ENCODE data around the gene ACER3.
"Not testable (repeated sequence)": the region's sequence is repeated elsewhere in the genome, so short reads cannot be mapped to it uniquely, and the experiment has no call there.

The ACER3 gene

DNA sequence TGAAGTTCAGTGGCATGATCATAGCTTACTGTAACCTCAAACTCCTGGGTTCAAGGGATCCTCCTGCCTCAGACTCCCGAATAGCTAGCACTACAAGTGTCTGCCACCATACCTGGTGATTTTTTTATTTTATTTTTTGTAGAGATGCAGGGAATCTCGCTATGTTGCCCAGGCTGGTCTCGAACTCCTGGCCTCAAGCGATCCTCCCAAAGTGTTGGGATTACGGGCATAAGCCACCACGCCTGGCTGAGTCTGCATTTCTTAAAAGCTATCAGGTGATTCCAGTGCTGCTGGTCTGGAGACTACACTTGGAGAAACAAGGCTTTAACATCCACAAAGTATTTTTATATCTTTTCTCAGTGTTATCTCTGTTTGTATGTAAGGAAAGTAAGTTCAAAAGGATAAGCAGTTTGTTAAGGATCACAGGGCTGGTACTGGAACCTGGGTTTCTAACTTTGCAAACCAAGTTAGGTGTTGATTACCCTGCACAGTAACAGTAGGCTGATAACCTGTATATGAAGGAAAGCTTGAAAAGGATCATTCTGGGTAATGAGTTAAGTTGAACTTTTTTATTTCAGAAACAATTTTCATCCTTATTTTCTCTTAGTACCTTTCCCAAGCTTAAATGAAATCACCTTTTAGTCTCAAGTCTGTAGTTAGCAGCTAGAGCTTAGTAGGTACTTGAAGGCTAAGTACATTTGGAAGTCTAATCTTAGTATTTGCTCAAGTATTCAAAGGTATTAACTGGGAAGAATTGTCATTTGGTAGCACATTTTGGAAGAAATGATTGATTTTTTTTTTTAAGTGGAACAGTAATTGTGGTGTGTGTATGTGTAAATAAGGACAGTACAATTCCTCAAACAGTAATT lies 12.5 kb downstream of the ACER3 start:
- DNase-seq (ENCODE audit: low spot score in 2 of 2), result no peak
- peaks cover 14% of the 10 kb centered on the region for H3K36me3 Mint-ChIP-seq
- H3K27ac Mint-ChIP-seq, result no peak overlapping the region
- H3K4me1 Mint-ChIP-seq, result peaks cover 3% of the 10 kb centered on the region
- no peak for ATAC-seq (ENCODE audit: low read depth)
- peaks cover 2% of the 10 kb centered on the region for H3K9me3 Mint-ChIP-seq
- no peaks in the 10 kb centered on the region for H3K27me3 Mint-ChIP-seq
- no peak overlapping the region for H3K4me3 Mint-ChIP-seq

DNA sequence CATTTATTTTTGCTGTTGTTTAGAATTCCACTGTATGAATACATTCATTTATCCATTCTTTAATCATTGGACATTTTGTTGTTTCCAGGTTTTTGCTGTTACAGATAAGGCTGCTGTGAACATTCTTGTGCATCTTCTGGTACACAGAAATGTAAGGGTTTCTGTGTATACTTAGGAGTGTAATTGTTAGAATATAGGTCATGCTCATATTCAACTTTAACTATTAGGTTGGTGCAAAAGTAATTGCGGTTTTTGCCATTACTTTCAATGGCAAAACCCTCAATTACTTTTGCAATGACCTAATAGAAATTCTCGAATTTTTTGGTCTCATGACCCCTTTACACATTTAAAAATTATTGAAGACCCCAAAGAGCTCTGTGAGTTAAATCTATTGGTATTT lies 17.3 kb downstream of the ACER3 start:
- Mint-ChIP-seq H3K27ac (no peak overlapping the region), H3K9me3 (no peaks in the 10 kb centered on the region), H3K36me3 (peaks cover 15% of the 10 kb centered on the region), H3K4me1 (no peaks in the 10 kb centered on the region), H3K4me3 (no peak overlapping the region), H3K27me3 (no peaks in the 10 kb centered on the region)
- DNase-seq (ENCODE audit: low spot score in 2 of 2), result no peak
- no peak for ATAC-seq (ENCODE audit: low read depth)

DNA sequence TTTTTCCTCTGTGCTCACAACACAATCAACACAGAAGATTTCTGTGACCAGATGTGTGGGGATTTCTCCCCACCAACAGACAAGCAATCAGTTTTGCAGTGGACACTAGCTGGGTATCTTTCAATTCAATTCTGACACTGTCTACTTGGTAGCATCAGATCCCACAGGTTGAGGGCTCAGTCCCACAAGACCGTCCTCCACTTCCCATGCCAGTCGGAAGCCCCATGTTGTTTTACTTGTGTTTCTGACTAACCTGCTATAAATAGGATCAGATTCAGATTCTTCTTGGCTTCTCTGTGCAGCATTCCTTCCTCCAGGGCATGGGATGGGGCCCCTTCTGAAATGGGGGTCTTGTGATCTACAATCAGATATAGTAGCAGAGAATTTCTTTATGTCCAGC lies 19.6 kb downstream of the ACER3 start:
- Mint-ChIP-seq H3K36me3 (peaks cover 21% of the 10 kb centered on the region), H3K27ac (no peak overlapping the region)

DNA sequence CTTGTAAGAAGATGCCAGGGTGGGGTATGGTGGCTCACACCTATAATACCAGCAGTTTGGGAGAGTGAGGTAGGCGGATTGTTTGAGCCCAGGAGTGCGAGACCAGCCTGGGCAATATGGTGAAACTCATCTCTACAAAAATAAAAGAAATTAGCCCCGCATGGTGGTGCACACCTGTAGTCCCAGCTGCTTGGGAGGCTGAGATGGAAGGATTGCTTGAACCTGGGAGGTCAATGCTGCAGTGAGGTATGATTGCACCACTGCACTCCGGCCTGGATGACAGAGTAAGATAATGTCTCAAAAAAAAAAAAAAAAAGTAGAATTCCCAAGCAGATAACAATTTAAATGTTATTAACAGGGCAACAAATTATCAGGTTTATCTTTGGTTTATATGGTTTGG lies 20.2 kb downstream of the ACER3 start:
- Mint-ChIP-seq H3K27ac (no peak overlapping the region), H3K27me3 (no peaks in the 10 kb centered on the region), H3K4me1 (peaks cover 8% of the 10 kb centered on the region), H3K9me3 (no peaks in the 10 kb centered on the region), H3K4me3 (no peak overlapping the region), H3K36me3 (peaks cover 24% of the 10 kb centered on the region)
- ATAC-seq (ENCODE audit: low read depth), result no peak
- no peak for DNase-seq (ENCODE audit: low spot score in 2 of 2)

More for the DNA sequence above, 19.6 kb downstream of the ACER3 start:
- ATAC-seq (ENCODE audit: low read depth) (no peak), DNase-seq (ENCODE audit: low spot score in 2 of 2) (no peak)
- Mint-ChIP-seq H3K9me3 (no peaks in the 10 kb centered on the region), H3K4me3 (no peak overlapping the region), H3K27me3 (no peaks in the 10 kb centered on the region), H3K4me1 (peaks cover 3% of the 10 kb centered on the region)

DNA sequence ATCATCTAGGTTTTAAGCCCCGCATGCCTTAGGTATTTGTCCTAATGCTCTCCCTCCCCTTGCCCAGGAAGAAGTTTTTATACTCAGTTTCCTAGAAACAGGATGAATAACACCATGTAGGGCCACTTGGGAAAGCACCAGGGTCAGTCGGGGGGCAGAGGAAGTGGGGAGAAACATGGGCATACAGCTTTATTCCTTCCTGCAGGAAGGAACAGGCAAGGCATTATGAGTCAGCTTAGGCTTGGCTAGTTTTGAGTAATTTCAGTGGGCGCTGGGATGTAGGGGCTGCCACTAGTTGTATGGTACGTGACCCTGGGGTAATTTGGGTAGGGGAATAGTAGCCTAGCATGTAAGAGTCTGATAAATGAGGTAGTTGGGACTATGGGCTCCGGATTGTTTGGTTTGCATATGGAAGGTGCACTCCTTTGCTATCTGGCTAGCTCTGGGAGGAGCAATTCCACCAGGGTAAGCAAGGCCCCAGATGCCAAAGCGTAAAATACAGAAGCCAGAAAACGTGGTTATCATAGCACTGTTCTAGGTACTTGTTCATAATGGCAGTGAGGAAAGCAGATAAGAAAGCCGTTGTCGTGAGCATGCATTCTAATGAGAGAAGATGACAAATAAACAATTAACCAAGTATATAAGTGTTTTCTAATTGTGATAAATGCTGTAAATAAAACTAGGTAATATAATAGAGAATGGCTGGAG lies 24.8 kb downstream of the ACER3 start:
- Mint-ChIP-seq H3K9me3 (no peaks in the 10 kb centered on the region), H3K27me3 (no peaks in the 10 kb centered on the region), H3K27ac (no peak overlapping the region), H3K36me3 (peaks cover 16% of the 10 kb centered on the region), H3K4me3 (no peak overlapping the region), H3K4me1 (peaks cover 13% of the 10 kb centered on the region)
- no peak for ATAC-seq (ENCODE audit: low read depth)
- no peak for DNase-seq (ENCODE audit: low spot score in 2 of 2)

DNA sequence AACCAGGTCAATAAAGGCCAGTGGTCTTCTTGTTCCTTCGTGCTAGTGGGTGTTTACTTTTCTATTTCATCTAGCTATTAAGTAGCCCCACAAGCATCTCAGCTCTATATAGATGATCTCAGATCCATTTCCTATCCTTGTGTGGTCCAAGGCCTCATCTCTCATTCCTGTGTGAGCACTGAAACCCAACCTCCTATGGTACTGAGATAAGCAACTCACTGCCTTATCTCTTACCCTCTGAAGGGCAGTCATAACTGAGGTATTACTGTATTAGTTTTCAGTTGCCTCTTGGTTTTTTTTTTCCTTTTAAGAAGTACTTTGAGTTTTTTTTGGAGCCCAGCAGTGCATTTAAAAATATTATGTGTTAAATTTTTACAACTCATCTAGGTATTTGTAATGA lies 28.3 kb downstream of the ACER3 start:
- Mint-ChIP-seq H3K27me3 (no peaks in the 10 kb centered on the region), H3K36me3 (peaks cover 9% of the 10 kb centered on the region), H3K4me3 (no peak overlapping the region), H3K9me3 (no peaks in the 10 kb centered on the region), H3K27ac (no peak overlapping the region), H3K4me1 (peaks cover 12% of the 10 kb centered on the region)
- ATAC-seq (ENCODE audit: low read depth), result no peak
- DNase-seq (ENCODE audit: low spot score in 2 of 2), result no peak

DNA sequence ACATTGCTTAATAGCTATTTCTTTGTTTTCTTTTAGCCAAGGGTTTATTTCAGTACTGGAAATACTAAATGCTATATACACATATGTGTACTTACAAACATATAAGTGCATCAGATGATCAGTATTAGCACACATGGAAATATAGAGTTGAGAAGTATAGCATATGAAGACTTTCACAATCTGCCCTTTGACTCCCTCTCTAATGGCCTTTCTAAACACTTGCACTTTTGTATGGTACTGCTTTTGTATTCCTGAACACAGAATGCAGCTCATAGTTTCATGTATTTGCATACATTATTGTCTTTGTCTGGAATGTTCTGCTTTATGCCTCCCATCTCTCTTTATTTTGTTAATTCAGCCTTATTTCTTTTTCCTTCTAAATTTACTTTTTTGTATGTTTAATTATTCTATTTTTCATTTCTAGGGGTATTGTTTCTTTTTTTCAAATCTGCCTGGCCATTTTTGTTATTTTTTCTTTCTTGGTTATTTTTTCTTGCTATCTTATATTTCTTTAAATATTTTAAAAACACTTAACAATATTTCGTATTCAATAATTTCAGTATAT lies 28.8 kb downstream of the ACER3 start:
- Mint-ChIP-seq H3K4me3 (no peak overlapping the region), H3K36me3 (peaks cover 8% of the 10 kb centered on the region), H3K4me1 (peaks cover 10% of the 10 kb centered on the region), H3K27me3 (no peaks in the 10 kb centered on the region), H3K27ac (no peak overlapping the region), H3K9me3 (no peaks in the 10 kb centered on the region)
- no peak for DNase-seq (ENCODE audit: low spot score in 2 of 2)
- ATAC-seq (ENCODE audit: low read depth), result no peak

DNA sequence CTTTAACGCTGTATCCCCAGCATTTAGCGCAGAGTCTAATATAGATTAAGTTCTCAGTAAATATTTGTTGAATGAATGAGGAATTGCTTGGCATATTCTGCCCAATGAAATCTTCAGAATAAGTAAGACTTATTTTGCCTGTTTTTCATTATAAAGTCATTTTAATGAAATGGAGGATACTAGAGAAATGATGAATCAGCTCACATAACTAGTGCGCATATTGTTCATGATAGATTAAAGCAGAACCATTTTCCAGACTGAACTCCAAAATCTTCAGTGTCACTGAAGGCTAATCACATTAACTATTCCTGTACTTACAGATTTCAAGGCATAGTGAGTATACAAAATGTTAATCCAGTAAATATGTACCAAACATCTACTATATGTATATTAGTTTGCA lies 29.6 kb downstream of the ACER3 start:
- H3K27ac Mint-ChIP-seq, result no peak overlapping the region
- ATAC-seq (ENCODE audit: low read depth) (no peak), DNase-seq (ENCODE audit: low spot score in 2 of 2) (no peak)
- H3K9me3 Mint-ChIP-seq, result no peaks in the 10 kb centered on the region
- peaks cover 9% of the 10 kb centered on the region for H3K4me1 Mint-ChIP-seq
- H3K36me3 Mint-ChIP-seq, result peaks cover 6% of the 10 kb centered on the region
- no peak overlapping the region for H3K4me3 Mint-ChIP-seq
- H3K27me3 Mint-ChIP-seq, result no peaks in the 10 kb centered on the region

DNA sequence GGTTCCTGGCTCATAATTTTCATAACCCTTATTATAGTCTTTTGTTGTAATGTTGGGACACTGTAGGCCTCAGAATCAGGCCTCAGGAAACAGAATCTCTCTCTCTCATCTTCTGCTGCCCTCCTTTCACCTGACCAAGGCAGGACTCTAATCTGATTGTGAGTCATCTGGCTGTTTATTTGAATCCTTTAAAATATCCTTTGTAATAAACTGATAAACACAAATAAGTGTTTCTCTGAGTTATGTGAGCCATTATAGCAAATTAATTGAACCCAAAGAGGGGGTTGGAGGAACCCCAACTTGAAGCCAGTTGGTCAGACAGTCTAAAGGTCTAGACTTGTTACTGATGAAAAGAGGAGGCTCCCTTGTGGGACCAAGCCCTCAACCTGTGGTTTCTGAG lies 30.6 kb downstream of the ACER3 start:
- no peak overlapping the region for H3K4me3 Mint-ChIP-seq
- no peak for DNase-seq (ENCODE audit: low spot score in 2 of 2)
- no peaks in the 10 kb centered on the region for H3K9me3 Mint-ChIP-seq
- H3K27me3 Mint-ChIP-seq, result no peaks in the 10 kb centered on the region
- peaks cover 1% of the 10 kb centered on the region for H3K4me1 Mint-ChIP-seq
- H3K36me3 Mint-ChIP-seq, result peaks cover 2% of the 10 kb centered on the region
- H3K27ac Mint-ChIP-seq, result no peak overlapping the region
- no peak for ATAC-seq (ENCODE audit: low read depth)

DNA sequence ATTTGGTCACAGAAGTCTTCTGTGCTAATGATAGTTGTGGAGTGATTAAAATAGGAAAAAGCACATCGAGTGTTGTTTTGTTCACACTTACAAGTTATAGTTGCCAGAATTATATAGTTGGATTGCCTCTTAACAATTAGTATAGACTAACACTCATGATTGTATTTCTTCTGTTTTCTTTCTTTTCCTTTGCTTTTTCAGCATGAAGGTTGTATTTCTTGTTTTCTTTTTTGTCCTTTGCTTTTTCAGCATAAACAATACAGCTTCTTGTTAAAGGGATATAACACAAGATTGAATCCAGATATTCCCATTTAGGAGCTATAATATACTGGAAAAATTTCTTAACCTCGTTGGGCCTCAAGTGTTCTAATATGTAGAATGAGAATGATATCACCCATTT lies 31.1 kb downstream of the ACER3 start:
- ATAC-seq (ENCODE audit: low read depth), result no peak
- H3K27ac Mint-ChIP-seq, result no peak overlapping the region

DNA sequence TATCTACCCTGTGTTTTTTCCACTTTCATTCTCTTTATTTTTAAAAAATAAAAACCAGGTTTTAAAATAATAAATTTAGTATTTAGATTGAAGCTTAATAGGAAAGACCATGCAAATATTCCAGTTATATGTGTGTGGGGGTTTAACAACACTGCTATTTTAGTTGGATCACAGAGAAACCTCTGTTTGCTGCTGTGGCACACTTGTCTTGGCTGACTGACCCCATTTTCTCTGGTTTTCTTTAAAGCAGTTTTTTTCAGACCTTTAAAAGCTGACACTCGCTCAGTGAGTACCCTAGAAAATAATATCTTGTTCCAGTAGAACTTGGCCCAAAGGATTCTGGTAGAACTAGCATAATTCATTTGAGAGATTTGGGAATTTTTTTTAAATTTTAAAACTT lies 31.6 kb downstream of the ACER3 start:
- Mint-ChIP-seq H3K4me1 (no peaks in the 10 kb centered on the region), H3K9me3 (no peaks in the 10 kb centered on the region), H3K4me3 (no peak overlapping the region), H3K27ac (no peak overlapping the region), H3K36me3 (no peaks in the 10 kb centered on the region), H3K27me3 (no peaks in the 10 kb centered on the region)
- ATAC-seq (ENCODE audit: low read depth) (no peak), DNase-seq (ENCODE audit: low spot score in 2 of 2) (no peak)

More for the DNA sequence above, 31.1 kb downstream of the ACER3 start:
- Mint-ChIP-seq H3K4me3 (no peak overlapping the region), H3K9me3 (no peaks in the 10 kb centered on the region), H3K36me3 (no peaks in the 10 kb centered on the region), H3K27me3 (no peaks in the 10 kb centered on the region), H3K4me1 (no peaks in the 10 kb centered on the region)
- no peak for DNase-seq (ENCODE audit: low spot score in 2 of 2)

DNA sequence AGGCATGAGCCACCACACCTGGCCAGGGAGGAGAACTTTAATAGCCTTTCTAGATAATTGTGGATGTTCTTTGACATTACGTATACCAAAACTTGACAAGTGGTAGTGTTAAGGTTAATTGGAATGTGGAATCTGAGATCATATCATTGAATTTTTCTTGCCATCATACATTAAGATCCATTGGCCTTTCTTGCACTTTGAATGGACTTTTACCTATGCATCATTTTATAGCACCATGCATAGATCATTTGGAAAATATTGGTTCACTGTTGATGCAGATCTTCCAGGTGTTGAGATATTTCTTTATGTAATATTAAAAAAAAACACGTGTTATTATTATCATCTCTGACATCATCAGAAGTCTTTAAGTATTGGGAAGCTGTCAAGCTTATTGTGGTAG lies 36.5 kb downstream of the ACER3 start:
- Mint-ChIP-seq H3K27me3 (no peaks in the 10 kb centered on the region), H3K36me3 (peaks cover 3% of the 10 kb centered on the region), H3K4me1 (no peaks in the 10 kb centered on the region), H3K9me3 (no peaks in the 10 kb centered on the region), H3K4me3 (no peak overlapping the region), H3K27ac (no peak overlapping the region)
- DNase-seq (ENCODE audit: low spot score in 2 of 2) (no peak), ATAC-seq (ENCODE audit: low read depth) (no peak)

DNA sequence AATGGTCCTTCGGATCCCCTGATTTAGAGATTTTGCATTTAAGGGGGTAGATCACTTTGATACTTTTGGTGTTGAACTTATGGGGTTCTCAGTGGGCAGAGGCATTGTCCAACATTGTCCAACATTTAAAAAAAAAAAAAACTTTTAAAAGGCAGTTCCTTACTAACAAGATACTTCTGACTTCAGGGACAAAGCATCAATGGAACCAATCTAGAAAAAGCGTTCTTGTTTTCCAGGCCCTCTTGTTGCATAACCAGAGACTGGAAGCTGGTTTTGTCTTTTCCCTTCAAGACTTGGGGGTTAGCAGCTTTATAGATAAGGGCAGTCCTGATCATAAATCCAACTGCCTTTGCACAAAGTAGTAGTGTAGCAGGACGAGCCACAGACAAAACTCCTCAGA lies 40.4 kb downstream of the ACER3 start:
- Mint-ChIP-seq H3K36me3 (peaks cover 10% of the 10 kb centered on the region), H3K4me3 (no peak overlapping the region), H3K27me3 (no peaks in the 10 kb centered on the region), H3K9me3 (peaks cover 3% of the 10 kb centered on the region), H3K27ac (no peak overlapping the region), H3K4me1 (peaks cover 2% of the 10 kb centered on the region)
- ATAC-seq (ENCODE audit: low read depth) (no peak), DNase-seq (ENCODE audit: low spot score in 2 of 2) (no peak)

DNA sequence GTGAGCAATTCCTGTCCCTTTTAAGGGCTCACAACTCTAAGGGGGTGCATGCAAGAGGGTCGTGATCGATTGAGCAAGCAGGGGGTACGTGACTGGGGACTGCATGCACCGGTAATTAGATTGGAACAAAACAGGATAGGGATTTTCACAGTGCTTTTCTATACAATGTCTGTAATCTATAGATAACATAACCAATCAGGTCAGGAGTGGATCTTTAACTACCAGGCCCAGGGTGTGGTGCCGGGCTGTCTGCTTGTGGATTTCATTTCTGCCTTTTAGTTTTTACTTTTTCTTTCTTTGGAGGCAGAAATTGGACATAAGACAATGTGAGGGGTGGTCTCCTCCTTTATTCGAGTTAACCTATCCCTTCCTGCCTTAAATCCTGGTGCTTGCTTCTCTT lies 40.9 kb downstream of the ACER3 start:
- not testable (repeated sequence) for H3K4me1 Mint-ChIP-seq; DNase-seq (ENCODE audit: low spot score in 2 of 2); H3K9me3 Mint-ChIP-seq; H3K27me3 Mint-ChIP-seq; H3K27ac Mint-ChIP-seq; H3K4me3 Mint-ChIP-seq; ATAC-seq (ENCODE audit: low read depth)
- H3K36me3 Mint-ChIP-seq, result peaks cover 13% of the 10 kb centered on the region

All from memory B cell (primary cell).